ENCODE data around the gene SLC7A5. TPM values are rescaled to one million over a fixed set of nuclear protein-coding genes. Genes with fewer than 3 reads are reported as not detected.
"Not testable (repeated sequence)": the region's sequence is repeated elsewhere in the genome, so short reads cannot be mapped to it uniquely, and the experiment has no call there.

The SLC7A5 gene
- total RNA-seq, 4 donors from 2014 or later: 2.7 to 7.0 (median 5.7) TPM

DNA sequence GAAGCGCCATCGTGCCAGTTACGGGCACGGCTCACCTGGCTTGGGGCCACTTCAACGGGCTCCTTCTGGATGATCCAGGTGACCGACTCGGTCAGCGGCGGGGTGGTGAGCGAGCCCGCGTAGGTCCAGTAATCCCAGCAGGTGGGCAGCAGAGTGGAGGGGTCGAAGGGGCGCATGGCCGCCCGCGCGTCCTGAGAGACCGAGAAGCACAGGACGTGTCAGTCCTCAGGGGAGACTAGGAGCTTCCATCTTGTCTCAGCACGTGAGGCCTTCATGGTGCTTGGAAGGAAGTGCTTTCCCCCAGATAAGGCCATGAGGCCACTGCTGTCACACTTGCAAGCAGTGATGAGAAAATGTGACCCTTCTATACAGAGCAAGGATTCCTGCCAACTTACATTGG lies 22.5 kb upstream of the SLC7A5 start:
- H3K36me3 ChIP-seq: no peaks in the 10 kb centered on the region
- no peak for DNase-seq
- H3K27ac ChIP-seq: no peak overlapping the region
- TF ChIP-seq POLR2A (IDR thresholded peaks at IDR 0.05) (no peak), POLR2AphosphoS5 (IDR thresholded peaks at IDR 0.05) (no peak), EP300 (IDR thresholded peaks at IDR 0.05; ENCODE audit: low read depth) (no peak)
- TF ChIP-seq, protein P1, sequence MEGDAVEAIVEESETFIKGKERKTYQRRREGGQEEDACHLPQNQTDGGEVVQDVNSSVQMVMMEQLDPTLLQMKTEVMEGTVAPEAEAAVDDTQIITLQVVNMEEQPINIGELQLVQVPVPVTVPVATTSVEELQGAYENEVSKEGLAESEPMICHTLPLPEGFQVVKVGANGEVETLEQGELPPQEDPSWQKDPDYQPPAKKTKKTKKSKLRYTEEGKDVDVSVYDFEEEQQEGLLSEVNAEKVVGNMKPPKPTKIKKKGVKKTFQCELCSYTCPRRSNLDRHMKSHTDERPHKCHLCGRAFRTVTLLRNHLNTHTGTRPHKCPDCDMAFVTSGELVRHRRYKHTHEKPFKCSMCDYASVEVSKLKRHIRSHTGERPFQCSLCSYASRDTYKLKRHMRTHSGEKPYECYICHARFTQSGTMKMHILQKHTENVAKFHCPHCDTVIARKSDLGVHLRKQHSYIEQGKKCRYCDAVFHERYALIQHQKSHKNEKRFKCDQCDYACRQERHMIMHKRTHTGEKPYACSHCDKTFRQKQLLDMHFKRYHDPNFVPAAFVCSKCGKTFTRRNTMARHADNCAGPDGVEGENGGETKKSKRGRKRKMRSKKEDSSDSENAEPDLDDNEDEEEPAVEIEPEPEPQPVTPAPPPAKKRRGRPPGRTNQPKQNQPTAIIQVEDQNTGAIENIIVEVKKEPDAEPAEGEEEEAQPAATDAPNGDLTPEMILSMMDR (IDR thresholded peaks at IDR 0.05): no peak
- H3K9me3 ChIP-seq: no peaks in the 10 kb centered on the region
- H3K4me3 ChIP-seq: no peak overlapping the region
- in situ Hi-C loops (cut with MboI; ENCODE audit: low pct_ligation_motif_present in 1 of 4, low pct_unique_long_range_greater_than_20kb in 1 of 4, low sequenced_read_pairs in 3 of 4) (no loop called here), intact Hi-C loops (cut with DNase I; ENCODE audit: low total_unique reads) (no loop called here)
- H3K4me1 ChIP-seq: peaks cover 0 to 6% (median 0%) of the 10 kb centered on the region in 4 donors
- no peaks in the 10 kb centered on the region for H3K27me3 ChIP-seq
- WGBS, 2 donors (ENCODE audit: low coverage in 1 of 2): 95% methylated on average over 21 of the region's 21 CpGs; no CpG with 5 or more reads in 1 of the 2 donors

DNA sequence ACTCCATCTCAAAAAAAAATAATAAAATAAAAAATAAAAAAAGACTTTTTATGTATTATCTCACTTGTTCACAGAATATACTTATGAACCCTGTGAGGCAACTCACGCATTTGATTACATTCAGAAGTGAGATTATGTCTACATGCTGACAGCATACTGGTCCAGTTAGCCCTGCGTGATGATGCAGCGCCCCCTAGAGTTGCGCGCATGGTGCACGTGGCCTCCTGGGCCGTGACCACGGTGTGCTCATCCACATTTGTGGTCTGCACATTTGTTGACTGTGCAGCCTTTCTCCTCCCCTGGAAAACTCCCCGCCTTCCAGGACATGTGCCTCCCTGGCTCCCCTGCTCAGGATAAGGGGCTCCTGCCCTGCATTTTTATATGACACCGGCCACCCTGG lies 20.5 kb upstream of the SLC7A5 start:
- WGBS, 2 donors (ENCODE audit: low coverage in 1 of 2): 76 to 81% methylated on average over 8 to 10 of the region's 10 CpGs
- H3K36me3 ChIP-seq; H3K4me1 ChIP-seq; DNase-seq; H3K27ac ChIP-seq; in situ Hi-C loops (cut with MboI; ENCODE audit: low pct_ligation_motif_present in 1 of 4, low pct_unique_long_range_greater_than_20kb in 1 of 4, low sequenced_read_pairs in 3 of 4); intact Hi-C loops (cut with DNase I; ENCODE audit: low total_unique reads); H3K27me3 ChIP-seq; H3K4me3 ChIP-seq; H3K9me3 ChIP-seq: not testable (repeated sequence)

DNA sequence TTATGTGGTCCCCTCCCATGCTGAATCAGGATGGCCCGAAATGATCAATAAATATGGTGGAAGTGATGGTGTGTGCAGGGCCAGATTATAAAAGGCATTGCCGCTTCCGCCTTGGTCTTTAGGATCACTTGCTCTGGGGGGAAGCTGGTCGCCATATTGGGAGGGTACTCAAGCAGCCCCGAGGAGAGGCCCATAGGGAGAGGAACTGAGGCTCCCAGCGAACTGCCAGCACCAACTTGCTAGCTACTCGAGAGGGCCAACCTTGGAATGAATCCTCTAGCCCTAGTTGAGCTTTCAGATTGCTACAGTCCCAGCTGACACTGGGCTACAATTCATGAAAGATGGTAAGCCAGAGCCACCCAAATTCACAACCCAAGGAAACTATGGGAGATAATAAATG lies 19.0 kb upstream of the SLC7A5 start:
- H3K4me1 ChIP-seq; intact Hi-C loops (cut with DNase I; ENCODE audit: low total_unique reads); H3K36me3 ChIP-seq; H3K27me3 ChIP-seq; in situ Hi-C loops (cut with MboI; ENCODE audit: low pct_ligation_motif_present in 1 of 4, low pct_unique_long_range_greater_than_20kb in 1 of 4, low sequenced_read_pairs in 3 of 4); H3K9me3 ChIP-seq; H3K4me3 ChIP-seq; DNase-seq; H3K27ac ChIP-seq: not testable (repeated sequence)
- WGBS, 2 donors (ENCODE audit: low coverage in 1 of 2): 83 to 90% methylated on average over 1 to 7 of the region's 7 CpGs

DNA sequence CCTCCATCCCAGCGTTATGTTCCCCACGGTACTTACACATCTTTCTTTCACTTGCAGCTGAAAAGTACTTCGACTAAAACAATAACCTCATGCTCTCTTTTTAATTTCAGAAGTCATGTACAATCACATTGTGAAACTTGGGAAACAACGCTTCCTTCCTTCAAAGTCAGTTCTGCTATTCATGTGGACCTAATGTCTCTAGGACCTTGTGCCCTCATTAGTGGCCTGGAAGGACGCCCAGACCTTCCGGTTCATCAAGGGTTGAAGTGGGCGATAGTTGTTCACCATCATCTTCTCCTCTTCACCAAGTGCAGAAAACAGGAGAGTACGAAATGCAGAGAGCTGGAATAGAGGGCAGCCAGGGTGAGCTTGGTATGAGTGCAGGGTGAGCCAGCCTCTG lies 18.6 kb upstream of the SLC7A5 start:
- H3K9me3 ChIP-seq; H3K36me3 ChIP-seq; H3K4me3 ChIP-seq; DNase-seq; in situ Hi-C loops (cut with MboI; ENCODE audit: low pct_ligation_motif_present in 1 of 4, low pct_unique_long_range_greater_than_20kb in 1 of 4, low sequenced_read_pairs in 3 of 4); H3K4me1 ChIP-seq; H3K27ac ChIP-seq; intact Hi-C loops (cut with DNase I; ENCODE audit: low total_unique reads); H3K27me3 ChIP-seq: not testable (repeated sequence)
- WGBS, 2 donors (ENCODE audit: low coverage in 1 of 2): 77 to 78% methylated on average over 8 of the region's 8 CpGs

DNA sequence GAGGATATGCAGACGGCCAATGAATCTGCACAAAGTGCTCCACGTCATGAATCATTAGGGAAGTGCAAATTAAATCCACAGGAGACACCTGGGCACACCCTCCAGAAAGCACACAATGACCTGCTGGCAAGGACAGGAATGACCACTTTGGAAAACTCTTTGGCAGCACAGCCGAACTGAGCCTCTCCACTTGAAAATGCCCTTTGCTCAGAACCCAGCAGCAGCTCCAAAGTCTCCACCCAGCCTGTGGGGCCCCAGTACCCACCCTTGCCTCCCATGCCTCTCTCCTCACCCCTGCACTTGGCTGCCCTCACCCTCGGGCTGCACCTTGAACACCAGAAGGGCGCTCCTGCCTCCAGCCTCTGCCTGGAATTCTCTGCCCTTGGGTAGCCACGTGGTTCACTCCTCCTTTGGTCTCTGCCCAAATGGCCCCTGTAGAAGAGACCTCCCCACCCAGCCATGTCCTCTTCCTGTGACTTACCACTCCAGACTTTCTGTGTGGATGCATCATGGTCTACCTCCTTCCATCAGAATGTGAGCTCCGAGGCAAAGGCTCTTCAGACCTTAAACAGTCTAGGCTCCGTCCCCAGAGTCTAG lies 16.2 kb upstream of the SLC7A5 start:
- H3K4me3 ChIP-seq; intact Hi-C loops (cut with DNase I; ENCODE audit: low total_unique reads); H3K4me1 ChIP-seq; H3K36me3 ChIP-seq; in situ Hi-C loops (cut with MboI; ENCODE audit: low pct_ligation_motif_present in 1 of 4, low pct_unique_long_range_greater_than_20kb in 1 of 4, low sequenced_read_pairs in 3 of 4); H3K9me3 ChIP-seq: not testable (repeated sequence)
- WGBS, 2 donors (ENCODE audit: low coverage in 1 of 2): 55% methylated on average over 8 of the region's 8 CpGs; no CpG with 5 or more reads in 1 of the 2 donors
- DNase-seq: peak; percentile 49
- peaks cover 17% of the 10 kb centered on the region for H3K27me3 ChIP-seq
- TF ChIP-seq, protein P1 (IDR thresholded peaks at IDR 0.05): peak in 1 of 5 experiments; percentile 31
- peak overlapping the region in 1 of 4 donors; percentile 9 for H3K27ac ChIP-seq

DNA sequence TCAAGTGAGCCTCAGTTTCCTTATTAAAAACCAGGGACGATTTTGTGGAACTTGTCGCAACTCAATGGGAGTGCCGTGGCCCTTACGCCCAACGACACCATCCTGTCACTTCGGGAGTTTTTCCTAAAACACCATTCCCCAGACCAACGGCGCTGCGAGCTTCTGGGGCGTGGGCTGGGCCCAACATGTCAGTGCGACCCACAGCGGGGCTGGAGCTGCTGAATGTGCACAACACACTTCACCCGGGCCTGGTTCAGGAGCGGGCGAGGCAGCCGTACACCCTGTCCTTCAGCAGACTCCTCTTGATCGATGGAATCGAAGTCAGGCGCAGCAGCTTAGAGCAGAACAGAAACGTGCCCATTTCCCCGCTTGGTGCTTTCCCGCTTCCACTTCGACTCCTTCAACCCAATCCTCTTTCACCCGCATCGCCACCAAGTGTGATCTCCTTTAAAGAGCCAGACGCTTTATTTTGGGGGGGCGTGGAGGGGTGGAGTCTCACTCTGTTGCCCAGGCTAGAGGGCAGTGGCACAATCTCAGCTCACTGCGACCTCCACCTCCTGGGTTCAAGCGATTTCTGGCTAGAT lies 13.2 kb upstream of the SLC7A5 start:
- H3K9me3 ChIP-seq: no peaks in the 10 kb centered on the region
- DNase-seq: no peak
- WGBS, 2 donors (ENCODE audit: low coverage in 1 of 2): 80 to 87% methylated on average over 3 to 29 of the region's 29 CpGs
- peaks cover 17% of the 10 kb centered on the region for H3K27me3 ChIP-seq
- intact Hi-C loops (cut with DNase I; ENCODE audit: low total_unique reads): no loop called here
- TF ChIP-seq POLR2A (IDR thresholded peaks at IDR 0.05) (no peak), EP300 (IDR thresholded peaks at IDR 0.05; ENCODE audit: low read depth) (no peak), POLR2AphosphoS5 (IDR thresholded peaks at IDR 0.05) (no peak)
- TF ChIP-seq, protein P1 (IDR thresholded peaks at IDR 0.05): no peak
- in situ Hi-C loops (cut with MboI; ENCODE audit: low pct_ligation_motif_present in 1 of 4, low pct_unique_long_range_greater_than_20kb in 1 of 4, low sequenced_read_pairs in 3 of 4): no loop called here
- no peak overlapping the region for H3K27ac ChIP-seq
- no peaks in the 10 kb centered on the region for H3K4me1 ChIP-seq
- no peak overlapping the region for H3K4me3 ChIP-seq
- H3K36me3 ChIP-seq: no peaks in the 10 kb centered on the region

Data from transverse colon (tissue), 4 donors.